ENCODE results near the gene TARS2. TPM values are rescaled to one million over a fixed set of nuclear protein-coding genes. Genes with fewer than 3 reads are reported as not detected.

The TARS2 gene
- total and polyA plus RNA-seq, 2 of the 13 experiments (the other 11 are each of a cell fraction or from before 2014, with no cell fraction given): 21.3 to 22.8 TPM

- TF ChIP-seq FOXP4 (CRISPR knock-in tag; IDR thresholded peaks at IDR 0.05) (peak; percentile 90), KDM5B (CRISPR knock-in tag; IDR thresholded peaks at IDR 0.05; ENCODE audit: borderline replicate concordance) (no peak), ARID3A (IDR thresholded peaks at IDR 0.05; ENCODE audit: low read depth, low read length) (0 out of 2 replicates have a peak, but pooled peaks have one; percentile 11), TBL1XR1 (IDR thresholded peaks at IDR 0.05; ENCODE audit: borderline replicate concordance, low read length, partially characterized antibody) (peak; percentile 40), CAMTA2 (CRISPR knock-in tag; IDR thresholded peaks at IDR 0.05; ENCODE audit: borderline replicate concordance) (no peak), XRCC5 (optimal IDR thresholded peaks at IDR 0.05; ENCODE audit: low read length) (no peak), ATF3 (CRISPR knock-in tag; IDR thresholded peaks at IDR 0.05) (no peak), GATA4 (IDR thresholded peaks at IDR 0.05; ENCODE audit: borderline replicate concordance, low read depth) (peak; percentile 36; the same call in 1 of the 2 replicates), ZNF33B (CRISPR knock-in tag; IDR thresholded peaks at IDR 0.05) (no peak), NCOA5 (CRISPR knock-in tag; IDR thresholded peaks at IDR 0.05) (no peak), ZNF574 (CRISPR knock-in tag; IDR thresholded peaks at IDR 0.05) (peak; percentile 50; the same call in 1 of the 2 replicates), ZNF446 (CRISPR knock-in tag; IDR thresholded peaks at IDR 0.05) (no peak), DPF2 (CRISPR knock-in tag; IDR thresholded peaks at IDR 0.05; ENCODE audit: borderline replicate concordance, low read depth) (peak; percentile 91), GMEB1 (CRISPR knock-in tag; IDR thresholded peaks at IDR 0.05; ENCODE audit: borderline replicate concordance) (no peak; the same call in 1 of the 2 replicates), KLF12 (CRISPR knock-in tag; IDR thresholded peaks at IDR 0.05; ENCODE audit: borderline replicate concordance) (no peak), ZNF670 (CRISPR knock-in tag; IDR thresholded peaks at IDR 0.05; ENCODE audit: borderline replicate concordance) (no peak), KLF6 (CRISPR knock-in tag; IDR thresholded peaks at IDR 0.05) (no peak), RFX3 (CRISPR knock-in tag; IDR thresholded peaks at IDR 0.05) (no peak), FOXJ3 (CRISPR knock-in tag; IDR thresholded peaks at IDR 0.05; ENCODE audit: borderline replicate concordance) (peak; percentile 73; the same call in 1 of the 2 replicates), SKI (IDR thresholded peaks at IDR 0.05; ENCODE audit: partially characterized antibody) (peak; percentile 36), SP140L (CRISPR knock-in tag; IDR thresholded peaks at IDR 0.05; ENCODE audit: borderline replicate concordance) (no peak)
These were observed 13.6 kb upstream of the TARS2 start (continued) for GRCh38 chr1:150473659-150474058.
